K562 (cell line): Measurements from ENCODE around the gene GPR27. TPM values are rescaled to one million over a fixed set of nuclear protein-coding genes. Genes with fewer than 3 reads are reported as not detected.

Experiments
- ATAC-seq: fragments of 200-7000 bp; cut with Tn5 transposase; 3 replicates; pipeline ENCODE4 v1.9.1; 2020; ENCODE audit warnings: moderate library complexity
- BruUV-seq: library from RNA; stranded (reverse); fragments of 400-500 nt; replicated peaks from 2 replicates; lab custom pipeline; 2021; lab: Mats Ljungman, UMichigan
- CTCF ChIA-PET: fragments of 300-600 bp; formaldehyde crosslinking; extraction: SDS; loops from one replicate; lab custom pipeline; 2021; ENCODE audit warnings: low intra/inter-chr PET ratio; lab: Yijun Ruan, JAX
- POLR2A ChIA-PET: fragments of 300-600, 350-650 bp; sonication (Branson Sonifier 250); formaldehyde crosslinking; extraction: SDS; loops from one replicate; lab custom pipeline; 2021; ENCODE audit warnings: antibody characterized with exemption, inconsistent platforms; lab: Yijun Ruan, JAX
- DNase-seq, 4 experiments: peaks; one replicate each; pipeline versions ENCODE4 v3.0.0 to v3.0.0-alpha.2; 2011 to 2018; ENCODE audit warnings: low spot score in 3 of 4, mixed read lengths in 3 of 4; ENCODE audit errors: extremely low read depth in 1 of 4
- FAIRE-seq: peaks from 2 replicates; lab custom pipeline; 2011; peaks lifted over from hg19 to GRCh38; lab: Jason Lieb, UNC
- H2AFZ ChIP-seq: 2 replicates; pipeline ENCODE4 v1.6.0; 2011; ENCODE audit warnings: low read depth, low read length, control low read depth, inconsistent platforms
- H3K27ac ChIP-seq: fragments of 200-600 bp; 3 replicates; pipeline ENCODE4 v1.8.0; 2011; ENCODE audit warnings: low read depth, mild to moderate bottlenecking, control low read depth, inconsistent platforms, low read length, moderate library complexity, mixed read lengths; ENCODE audit errors: extremely low read depth
- H3K27me3 ChIP-seq, 2 experiments: fragments of 300-600 bp in 1 of 2; 2 replicates in 1 of 2; 3 replicates in 1 of 2; pipeline versions ENCODE4 v1.6.0 to v1.8.0; 2011; ENCODE audit warnings: inconsistent platforms in 2 of 2, low read length in 2 of 2, mild to moderate bottlenecking in 1 of 2, mixed read lengths in 1 of 2, moderate library complexity in 1 of 2; ENCODE audit not compliant: control insufficient read depth in 2 of 2, insufficient read depth in 2 of 2
- H3K36me3 ChIP-seq: fragments of 300-600 bp; 3 replicates; pipeline ENCODE4 v1.8.0; 2011; ENCODE audit warnings: mild to moderate bottlenecking, low read length, inconsistent platforms; ENCODE audit not compliant: control insufficient read depth, insufficient read depth
- H3K4me1 ChIP-seq, 2 experiments: fragments of 200-600 bp in 1 of 2; replicated peaks in 1 of 2; 2 replicates in 1 of 2; 3 replicates in 1 of 2; pipeline versions ENCODE4 v1.5.1 to v1.8.0; 2011; ENCODE audit warnings: inconsistent platforms in 2 of 2, low read length in 2 of 2, mild to moderate bottlenecking in 1 of 2, mixed read lengths in 1 of 2, moderate library complexity in 1 of 2; ENCODE audit not compliant: control insufficient read depth in 2 of 2, insufficient read depth in 2 of 2
- H3K4me2 ChIP-seq: 2 replicates; pipeline ENCODE4 v1.6.1; 2011; ENCODE audit warnings: low read length, control low read depth, inconsistent platforms, mixed read lengths; ENCODE audit not compliant: insufficient read depth
- H3K4me3 ChIP-seq: fragments of 200-600 bp; sonication (generic), shearing (Covaris generic); 2 replicates; pipeline ENCODE4 v1.5.1; 2016; ENCODE audit warnings: control low read depth, inconsistent platforms
- H3K79me2 ChIP-seq: fragments of 200-600 bp; 3 replicates; pipeline ENCODE4 v1.8.0; 2011; ENCODE audit warnings: low read length, inconsistent platforms; ENCODE audit not compliant: control insufficient read depth, insufficient read depth
- H3K9ac ChIP-seq, 2 experiments: 2 replicates each; pipeline versions ENCODE4 v1.6.0 to v1.6.1; 2011; ENCODE audit warnings: low read depth in 2 of 2, low read length in 2 of 2, control low read depth in 1 of 2, inconsistent platforms in 1 of 2, mild to moderate bottlenecking in 1 of 2, mixed read lengths in 1 of 2; ENCODE audit not compliant: insufficient read depth in 1 of 2
- H3K9me1 ChIP-seq: one replicate; pipeline ENCODE4 v1.6.0; 2011; ENCODE audit warnings: inconsistent platforms, mild to moderate bottlenecking, low read length, moderate library complexity; ENCODE audit not compliant: control insufficient read depth, insufficient read depth
- H3K9me3 ChIP-seq: replicated peaks from 2 replicates; pipeline ENCODE4 v1.5.1; 2011; ENCODE audit warnings: low read depth, low read length, inconsistent platforms; ENCODE audit not compliant: control insufficient read depth, insufficient read depth
- H4K20me1 ChIP-seq: replicated peaks from 2 replicates; pipeline ENCODE4 v1.6.1; 2011; ENCODE audit warnings: low read length, inconsistent platforms, mixed read lengths; ENCODE audit not compliant: control insufficient read depth, insufficient read depth
- ARNT ChIP-seq, 2 experiments: fragments of 450-650 bp; IDR thresholded peaks; 2 replicates each; pipeline ENCODE4 v1.6.1; 2016; ENCODE audit warnings: mild to moderate bottlenecking in 1 of 2
- ATF1 ChIP-seq, 2 experiments: fragments of 450-650 bp in 1 of 2; IDR thresholded peaks; 2 replicates each; pipeline ENCODE4 v1.6.1; 2016; ENCODE audit warnings: missing compliant biosample characterization in 1 of 2, missing genetic modification characterization in 1 of 2
- HNRNPK ChIP-seq: fragments of 200-400 bp; formaldehyde crosslinking; IDR thresholded peaks from one replicate; pipeline ENCODE4 v1.6.1; 2018; ENCODE audit warnings: mild to moderate bottlenecking, low read depth, low read length; ENCODE audit not compliant: poor library complexity, severe bottlenecking
- JUN ChIP-seq, 2 experiments: sonication (generic) in 1 of 2; formaldehyde crosslinking in 1 of 2; IDR thresholded peaks; 2 replicates each; pipeline versions ENCODE4 v1.6.1 to v1.8.0; 2012 to 2022; ENCODE audit warnings: borderline replicate concordance in 2 of 2, mild to moderate bottlenecking in 2 of 2, improper control_type of control experiment in 1 of 2, low read depth in 1 of 2, low read length in 1 of 2, missing genetic modification reagents in 1 of 2
- L3MBTL2 ChIP-seq: fragments of 450-650 bp; IDR thresholded peaks from 2 replicates; pipeline ENCODE4 v1.6.1; 2016; ENCODE audit warnings: mild to moderate bottlenecking, moderate library complexity
- MECOM ChIP-seq: fragments of 250-450 bp; sonication (Bioruptor Pico); IDR thresholded peaks from 2 replicates; pipeline ENCODE4 v1.8.0; 2022; ENCODE audit warnings: inconsistent platforms
- RFX5 ChIP-seq: IDR thresholded peaks from 2 replicates; pipeline ENCODE4 v1.6.1; 2011; ENCODE audit warnings: low read depth, mild to moderate bottlenecking, improper control_type of control experiment, low read length
- SRSF9 ChIP-seq: fragments of 200-400 bp; formaldehyde crosslinking; IDR thresholded peaks from 2 replicates; pipeline ENCODE4 v1.6.1; 2017; ENCODE audit warnings: low read depth, low read length, borderline replicate concordance
- SUPT5H ChIP-seq: fragments of 450-650 bp; IDR thresholded peaks from 2 replicates; pipeline ENCODE4 v1.6.1; 2016
- ZNF431 ChIP-seq: sonication (generic); formaldehyde crosslinking; IDR thresholded peaks from 2 replicates; pipeline ENCODE4 v1.8.0; 2022; ENCODE audit warnings: mild to moderate bottlenecking, missing genetic modification reagents
- ZNF695 ChIP-seq: fragments of 450-650 bp; formaldehyde crosslinking; IDR thresholded peaks from 2 replicates; pipeline ENCODE4 v1.4.0; 2020; ENCODE audit warnings: mild to moderate bottlenecking, moderate library complexity
- ZNF764 ChIP-seq: fragments of 250-450 bp; sonication (Bioruptor Pico); IDR thresholded peaks from 2 replicates; pipeline ENCODE4 v1.4.0; 2020; ENCODE audit warnings: low read depth, mild to moderate bottlenecking, moderate library complexity
- ZNF830 ChIP-seq: fragments of 250-450 bp; sonication (Bioruptor Pico); IDR thresholded peaks from 2 replicates; pipeline ENCODE4 v1.5.0; 2021; ENCODE audit warnings: mild to moderate bottlenecking
- in situ Hi-C: fragments of 300-500 bp; cut with MboI; formaldehyde crosslinking; loops from 4 replicates; pipeline ENCODE4 v1.15.0; 2018; ENCODE audit warnings: inconsistent platforms, mixed read lengths
- intact Hi-C: fragments of 100-400 bp; cut with micrococcal nuclease; formaldehyde crosslinking; loops from 2 replicates; pipeline ENCODE4 v1.14.2; 2022
- polyA plus RNA-seq, 8 experiments: library from polyadenylated mRNA; depleted of rRNA in 4 of 8; stranded (reverse) in 5 of 8; unstranded in 3 of 8; fragments of >200 nt; fragmentation: Nextera tagmentation in 2 of 8; fragmentation: Illumina TruSeq in 1 of 8; extraction: Ambion mirVana in 2 of 8; extraction: Trizol in 1 of 8; gene quantifications; 2 replicates each; pipeline versions ENCODE4 v1.2.1 to v1.2.3, GENCODE V29; 2011 to 2014; ENCODE audit warnings: inconsistent platforms in 1 of 8, missing spikeins in 1 of 8
- total RNA-seq, 7 experiments: library from RNA; depleted of rRNA in 6 of 7; stranded (reverse); fragments of >200 nt in 6 of 7; fragmentation: Illumina TruSeq in 2 of 7; extraction: Trizol in 2 of 7; gene quantifications; 2 replicates each; pipeline versions ENCODE4 v1.2.1 to v1.2.3, GENCODE V29; 2011 to 2021; ENCODE audit warnings: low replicate concordance in 1 of 7
- TF ChIP-seq, protein P1 (sequence below): fragments of 150-350 bp; IDR thresholded peaks from 2 replicates; pipeline ENCODE4 v1.6.1; 2014; ENCODE audit warnings: low read depth, mild to moderate bottlenecking, low read length, borderline replicate concordance
- TF ChIP-seq, protein P2 (sequence below): fragments of 250-450 bp; sonication (Bioruptor Pico); IDR thresholded peaks from 2 replicates; pipeline ENCODE4 v1.4.0; 2020; ENCODE audit warnings: mild to moderate bottlenecking, moderate library complexity, borderline replicate concordance
- TF ChIP-seq, protein P3 (sequence below), 2 experiments: fragments of 200-800 bp in 1 of 2; sonication (Bioruptor generic) in 1 of 2; sonication (generic) in 1 of 2; formaldehyde crosslinking in 1 of 2; IDR thresholded peaks in 1 of 2; conservative IDR thresholded peaks in 1 of 2; 2 replicates each; pipeline versions ENCODE4 v1.5.0 to v1.6.1; 2016 to 2020; ENCODE audit warnings: missing compliant biosample characterization in 1 of 2, missing genetic modification characterization in 1 of 2, missing genetic modification reagents in 1 of 2

GPR27 gene
- total and polyA plus RNA-seq, 9 of the 15 experiments (the other 6 are each of a cell fraction or from before 2014, with no cell fraction given), result not detected

DNA sequence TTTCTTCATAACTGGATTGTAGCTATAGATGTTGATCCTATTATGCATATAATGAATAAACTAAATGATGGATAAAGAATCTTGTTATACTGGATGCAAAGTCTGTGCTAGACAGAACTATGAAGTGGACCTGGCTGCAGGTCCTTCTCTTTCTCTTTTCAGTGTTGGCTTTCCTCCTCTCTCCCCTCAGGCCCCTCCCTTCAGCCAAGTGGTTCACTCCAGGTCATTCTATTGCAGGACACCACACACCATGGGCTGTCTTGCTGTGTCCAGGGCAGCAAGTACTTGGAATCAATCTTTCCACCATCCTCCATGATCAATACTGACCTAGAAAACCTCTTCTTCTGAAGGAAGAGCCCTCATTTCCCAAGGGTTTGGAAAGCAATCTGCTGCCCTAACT is 48.7 kb upstream of the GPR27 start:
- Histone ChIP-seq H3K9ac (no peak overlapping the region), H3K4me3 (no peak overlapping the region), H4K20me1 (no peaks in the 10 kb centered on the region), H3K36me3 (no peaks in the 10 kb centered on the region), H3K79me2 (no peaks in the 10 kb centered on the region), H3K4me2 (no peak overlapping the region), H3K27me3 (peaks cover 0 to under 1% of the 10 kb centered on the region in 2 experiments; a peak in 1 of 5 replicates), H3K27ac (no peak overlapping the region), H3K9me1 (no peaks in the 10 kb centered on the region), H2AFZ (no peak overlapping the region), H3K4me1 (no peaks in the 10 kb centered on the region; a peak in 1 of 5 replicates), H3K9me3 (no peaks in the 10 kb centered on the region)
- in situ Hi-C loops, result loop anchor here (25.0 kb wide), 1 partner anchor 1382 kb away; no protein-coding TSS in a partner anchor
- BruUV-seq, result no TSS peak
- ATAC-seq, result no peak
- CTCF ChIA-PET, result no interaction called here
- FAIRE-seq, result no peak
- POLR2A ChIA-PET, result no interaction called here
- no peak for DNase-seq
- intact Hi-C loops, result no loop called here
- no peak for TF ChIP-seq ZNF695 (CRISPR knock-in tag)
- TF ChIP-seq, protein P1, sequence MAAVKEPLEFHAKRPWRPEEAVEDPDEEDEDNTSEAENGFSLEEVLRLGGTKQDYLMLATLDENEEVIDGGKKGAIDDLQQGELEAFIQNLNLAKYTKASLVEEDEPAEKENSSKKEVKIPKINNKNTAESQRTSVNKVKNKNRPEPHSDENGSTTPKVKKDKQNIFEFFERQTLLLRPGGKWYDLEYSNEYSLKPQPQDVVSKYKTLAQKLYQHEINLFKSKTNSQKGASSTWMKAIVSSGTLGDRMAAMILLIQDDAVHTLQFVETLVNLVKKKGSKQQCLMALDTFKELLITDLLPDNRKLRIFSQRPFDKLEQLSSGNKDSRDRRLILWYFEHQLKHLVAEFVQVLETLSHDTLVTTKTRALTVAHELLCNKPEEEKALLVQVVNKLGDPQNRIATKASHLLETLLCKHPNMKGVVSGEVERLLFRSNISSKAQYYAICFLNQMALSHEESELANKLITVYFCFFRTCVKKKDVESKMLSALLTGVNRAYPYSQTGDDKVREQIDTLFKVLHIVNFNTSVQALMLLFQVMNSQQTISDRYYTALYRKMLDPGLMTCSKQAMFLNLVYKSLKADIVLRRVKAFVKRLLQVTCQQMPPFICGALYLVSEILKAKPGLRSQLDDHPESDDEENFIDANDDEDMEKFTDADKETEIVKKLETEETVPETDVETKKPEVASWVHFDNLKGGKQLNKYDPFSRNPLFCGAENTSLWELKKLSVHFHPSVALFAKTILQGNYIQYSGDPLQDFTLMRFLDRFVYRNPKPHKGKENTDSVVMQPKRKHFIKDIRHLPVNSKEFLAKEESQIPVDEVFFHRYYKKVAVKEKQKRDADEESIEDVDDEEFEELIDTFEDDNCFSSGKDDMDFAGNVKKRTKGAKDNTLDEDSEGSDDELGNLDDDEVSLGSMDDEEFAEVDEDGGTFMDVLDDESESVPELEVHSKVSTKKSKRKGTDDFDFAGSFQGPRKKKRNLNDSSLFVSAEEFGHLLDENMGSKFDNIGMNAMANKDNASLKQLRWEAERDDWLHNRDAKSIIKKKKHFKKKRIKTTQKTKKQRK, result no peak
- no peak for TF ChIP-seq ATF1 (CRISPR knock-in tag; IDR thresholded peaks at IDR 0.05)
- no peak for TF ChIP-seq ATF1 (tag; IDR thresholded peaks at IDR 0.05)
- TF ChIP-seq, protein P2, sequence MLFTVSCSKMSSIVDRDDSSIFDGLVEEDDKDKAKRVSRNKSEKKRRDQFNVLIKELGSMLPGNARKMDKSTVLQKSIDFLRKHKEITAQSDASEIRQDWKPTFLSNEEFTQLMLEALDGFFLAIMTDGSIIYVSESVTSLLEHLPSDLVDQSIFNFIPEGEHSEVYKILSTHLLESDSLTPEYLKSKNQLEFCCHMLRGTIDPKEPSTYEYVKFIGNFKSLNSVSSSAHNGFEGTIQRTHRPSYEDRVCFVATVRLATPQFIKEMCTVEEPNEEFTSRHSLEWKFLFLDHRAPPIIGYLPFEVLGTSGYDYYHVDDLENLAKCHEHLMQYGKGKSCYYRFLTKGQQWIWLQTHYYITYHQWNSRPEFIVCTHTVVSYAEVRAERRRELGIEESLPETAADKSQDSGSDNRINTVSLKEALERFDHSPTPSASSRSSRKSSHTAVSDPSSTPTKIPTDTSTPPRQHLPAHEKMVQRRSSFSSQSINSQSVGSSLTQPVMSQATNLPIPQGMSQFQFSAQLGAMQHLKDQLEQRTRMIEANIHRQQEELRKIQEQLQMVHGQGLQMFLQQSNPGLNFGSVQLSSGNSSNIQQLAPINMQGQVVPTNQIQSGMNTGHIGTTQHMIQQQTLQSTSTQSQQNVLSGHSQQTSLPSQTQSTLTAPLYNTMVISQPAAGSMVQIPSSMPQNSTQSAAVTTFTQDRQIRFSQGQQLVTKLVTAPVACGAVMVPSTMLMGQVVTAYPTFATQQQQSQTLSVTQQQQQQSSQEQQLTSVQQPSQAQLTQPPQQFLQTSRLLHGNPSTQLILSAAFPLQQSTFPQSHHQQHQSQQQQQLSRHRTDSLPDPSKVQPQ (CRISPR knock-in tag), result no peak
- TF ChIP-seq RFX5, result no peak
- no peak for TF ChIP-seq JUN (IDR thresholded peaks at IDR 0.05; ENCODE audit: borderline replicate concordance, low read depth, low read length)
- TF ChIP-seq JUN (CRISPR knock-in tag; IDR thresholded peaks at IDR 0.05; ENCODE audit: borderline replicate concordance), result no peak
- TF ChIP-seq SUPT5H, result no peak
- TF ChIP-seq, protein P3, sequence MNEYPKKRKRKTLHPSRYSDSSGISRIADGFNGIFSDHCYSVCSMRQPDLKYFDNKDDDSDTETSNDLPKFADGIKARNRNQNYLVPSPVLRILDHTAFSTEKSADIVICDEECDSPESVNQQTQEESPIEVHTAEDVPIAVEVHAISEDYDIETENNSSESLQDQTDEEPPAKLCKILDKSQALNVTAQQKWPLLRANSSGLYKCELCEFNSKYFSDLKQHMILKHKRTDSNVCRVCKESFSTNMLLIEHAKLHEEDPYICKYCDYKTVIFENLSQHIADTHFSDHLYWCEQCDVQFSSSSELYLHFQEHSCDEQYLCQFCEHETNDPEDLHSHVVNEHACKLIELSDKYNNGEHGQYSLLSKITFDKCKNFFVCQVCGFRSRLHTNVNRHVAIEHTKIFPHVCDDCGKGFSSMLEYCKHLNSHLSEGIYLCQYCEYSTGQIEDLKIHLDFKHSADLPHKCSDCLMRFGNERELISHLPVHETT (CRISPR knock-in tag; conservative IDR thresholded peaks at IDR 0.05 in 1 of 2, IDR thresholded peaks at IDR 0.05 in 1 of 2), result no peak
- no peak for TF ChIP-seq SRSF9
- no peak for TF ChIP-seq ZNF431
- no peak for TF ChIP-seq HNRNPK
- no peak for TF ChIP-seq ARNT (IDR thresholded peaks at IDR 0.05)
- TF ChIP-seq L3MBTL2, result no peak
- no peak for TF ChIP-seq MECOM (CRISPR knock-in tag)
- no peak for TF ChIP-seq ZNF764 (CRISPR knock-in tag)
- TF ChIP-seq ZNF830 (CRISPR knock-in tag), result no peak
